Neural crest cell (in vitro differentiated cells): ENCODE measurements around the gene PRDX3. TPM values are rescaled to one million over a fixed set of nuclear protein-coding genes. Genes with fewer than 3 reads are reported as not detected.

Experiments used
- DNase-seq: peaks from one replicate; pipeline ENCODE4 v3.0.0; 2021; ENCODE audit warnings: low read depth, mixed read lengths, low spot score
- H3K27ac Mint-ChIP-seq: one replicate; pipeline ENCODE4 v1.8.0; 2021; ENCODE audit warnings: mild to moderate bottlenecking, mixed read lengths; ENCODE audit not compliant: unreplicated experiment
- H3K27me3 Mint-ChIP-seq: 2 replicates; pipeline ENCODE4 v1.8.0; 2021; ENCODE audit warnings: low read depth, mild to moderate bottlenecking, mixed read lengths
- H3K36me3 Mint-ChIP-seq: 2 replicates; pipeline ENCODE4 v1.8.0; 2021; ENCODE audit warnings: low read depth, mild to moderate bottlenecking, mixed read lengths
- H3K4me1 Mint-ChIP-seq: 2 replicates; pipeline ENCODE4 v1.8.0; 2021; ENCODE audit warnings: mixed read lengths
- H3K4me3 Mint-ChIP-seq: one replicate; pipeline ENCODE4 v1.8.0; 2021; ENCODE audit warnings: mild to moderate bottlenecking, mixed read lengths
- H3K9me3 Mint-ChIP-seq: 2 replicates; pipeline ENCODE4 v1.8.0; 2021; ENCODE audit warnings: mixed read lengths
- total RNA-seq: library from RNA; stranded (reverse); gene quantifications from 2 replicates; pipeline ENCODE4 v1.2.1, GENCODE V29; 2021
- TF ChIP-seq, protein P1 (sequence below): fragments of 200-600 bp; sonication (generic); conservative IDR thresholded peaks from 2 replicates; pipeline ENCODE4 v1.5.0; 2021; ENCODE audit warnings: antibody characterized with exemption, mild to moderate bottlenecking

The PRDX3 gene
- total RNA-seq, 1 donor from 2014 or later = 144 TPM

DNA sequence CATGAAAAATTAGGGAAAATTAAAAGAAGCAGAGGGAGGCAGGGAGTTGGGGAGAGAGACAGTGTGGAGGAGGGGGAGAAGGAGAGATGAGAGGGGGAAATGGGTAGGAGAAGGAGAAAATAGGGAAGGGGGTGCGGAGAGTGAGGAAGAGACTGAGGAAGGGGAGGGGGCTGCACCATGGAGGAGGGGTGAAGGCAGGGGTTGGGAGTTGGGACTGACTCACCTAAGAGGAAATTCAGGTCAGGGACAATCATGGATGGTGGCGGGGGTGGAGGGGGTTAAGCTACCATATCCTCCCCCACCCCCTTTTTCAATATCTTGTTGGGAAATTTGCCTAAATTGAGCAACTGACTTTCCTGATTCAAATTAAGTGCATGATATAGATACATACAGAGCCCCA is 36.8 kb upstream of the PRDX3 start:
- DNase-seq = no peak
- Mint-ChIP-seq H3K4me1 (peaks cover 29% of the 10 kb centered on the region), H3K4me3 (no peak overlapping the region), H3K27me3 (no peaks in the 10 kb centered on the region), H3K27ac (no peak overlapping the region), H3K36me3 (no peaks in the 10 kb centered on the region), H3K9me3 (no peaks in the 10 kb centered on the region)
- TF ChIP-seq, protein P1, sequence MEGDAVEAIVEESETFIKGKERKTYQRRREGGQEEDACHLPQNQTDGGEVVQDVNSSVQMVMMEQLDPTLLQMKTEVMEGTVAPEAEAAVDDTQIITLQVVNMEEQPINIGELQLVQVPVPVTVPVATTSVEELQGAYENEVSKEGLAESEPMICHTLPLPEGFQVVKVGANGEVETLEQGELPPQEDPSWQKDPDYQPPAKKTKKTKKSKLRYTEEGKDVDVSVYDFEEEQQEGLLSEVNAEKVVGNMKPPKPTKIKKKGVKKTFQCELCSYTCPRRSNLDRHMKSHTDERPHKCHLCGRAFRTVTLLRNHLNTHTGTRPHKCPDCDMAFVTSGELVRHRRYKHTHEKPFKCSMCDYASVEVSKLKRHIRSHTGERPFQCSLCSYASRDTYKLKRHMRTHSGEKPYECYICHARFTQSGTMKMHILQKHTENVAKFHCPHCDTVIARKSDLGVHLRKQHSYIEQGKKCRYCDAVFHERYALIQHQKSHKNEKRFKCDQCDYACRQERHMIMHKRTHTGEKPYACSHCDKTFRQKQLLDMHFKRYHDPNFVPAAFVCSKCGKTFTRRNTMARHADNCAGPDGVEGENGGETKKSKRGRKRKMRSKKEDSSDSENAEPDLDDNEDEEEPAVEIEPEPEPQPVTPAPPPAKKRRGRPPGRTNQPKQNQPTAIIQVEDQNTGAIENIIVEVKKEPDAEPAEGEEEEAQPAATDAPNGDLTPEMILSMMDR = no peak

DNA sequence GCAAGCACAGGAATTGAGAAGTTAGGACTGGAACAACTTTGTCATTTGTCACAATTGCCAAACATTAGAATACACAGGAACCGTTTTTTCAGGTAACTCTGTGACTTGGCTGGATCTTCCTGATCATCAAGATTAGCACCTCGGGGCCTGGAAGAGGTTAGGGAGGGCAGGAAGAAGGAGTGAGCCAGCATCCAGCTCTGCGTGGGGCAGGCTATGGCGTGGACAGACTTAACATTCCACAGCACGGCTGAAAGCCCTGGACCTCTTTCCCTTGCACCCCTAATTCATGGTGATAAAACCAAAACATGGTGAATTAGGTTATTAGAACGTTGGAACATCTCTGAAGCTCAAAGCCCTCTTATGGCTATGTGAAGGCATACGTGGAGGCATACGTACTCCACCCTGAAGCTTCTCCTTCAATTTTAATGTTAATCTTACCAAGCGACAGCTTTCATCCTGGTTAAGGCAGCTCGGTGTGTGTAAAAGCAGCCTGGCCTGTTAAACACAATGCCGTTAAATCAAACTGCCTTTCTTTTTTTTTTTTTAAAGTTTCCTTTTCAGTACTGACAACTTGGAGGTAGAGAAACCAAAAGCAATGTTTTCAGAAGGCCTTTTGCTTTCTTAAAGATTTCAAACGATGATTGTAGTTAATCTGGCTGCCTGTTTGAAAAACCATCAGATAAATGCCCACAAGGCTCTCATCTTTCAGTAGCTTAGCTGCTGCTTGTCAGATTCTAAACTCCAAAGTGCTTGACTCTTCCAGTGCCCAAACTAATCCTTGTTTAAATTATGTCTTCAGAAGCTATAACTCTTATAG is 33.2 kb upstream of the PRDX3 start:
- no peak overlapping the region for H3K27ac Mint-ChIP-seq
- no peaks in the 10 kb centered on the region for H3K9me3 Mint-ChIP-seq
- peak overlapping the region; percentile 36 for H3K4me3 Mint-ChIP-seq
- peaks cover 53% of the 10 kb centered on the region for H3K4me1 Mint-ChIP-seq
- no peaks in the 10 kb centered on the region for H3K36me3 Mint-ChIP-seq
- TF ChIP-seq, protein P1 = no peak
- DNase-seq = no peak
- H3K27me3 Mint-ChIP-seq = no peaks in the 10 kb centered on the region

DNA sequence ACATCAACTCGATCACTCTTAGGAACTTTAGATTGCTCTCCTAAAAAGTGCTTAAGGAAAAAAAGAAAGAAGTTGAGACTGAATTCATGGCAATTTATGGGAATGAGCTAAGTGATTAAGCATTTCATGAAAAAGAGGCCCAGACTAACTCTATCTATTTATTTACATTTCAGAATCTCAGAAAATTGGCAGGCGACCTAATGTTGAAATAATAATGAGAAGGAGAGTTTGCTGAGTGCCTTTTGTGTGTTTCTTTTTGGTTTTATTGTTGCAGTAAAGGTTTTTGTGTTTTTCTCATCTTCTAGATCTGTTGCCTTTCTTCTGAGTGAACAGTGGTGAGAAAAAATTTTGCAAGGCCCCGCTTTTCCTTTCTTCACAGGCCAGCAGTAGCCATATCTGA is 32.6 kb upstream of the PRDX3 start:
- no peak for DNase-seq
- Mint-ChIP-seq H3K4me1 (peaks cover 58% of the 10 kb centered on the region), H3K9me3 (no peaks in the 10 kb centered on the region), H3K27ac (no peak overlapping the region), H3K27me3 (no peaks in the 10 kb centered on the region), H3K36me3 (no peaks in the 10 kb centered on the region), H3K4me3 (peak overlapping the region; percentile 36)
- TF ChIP-seq, protein P1 = no peak

DNA sequence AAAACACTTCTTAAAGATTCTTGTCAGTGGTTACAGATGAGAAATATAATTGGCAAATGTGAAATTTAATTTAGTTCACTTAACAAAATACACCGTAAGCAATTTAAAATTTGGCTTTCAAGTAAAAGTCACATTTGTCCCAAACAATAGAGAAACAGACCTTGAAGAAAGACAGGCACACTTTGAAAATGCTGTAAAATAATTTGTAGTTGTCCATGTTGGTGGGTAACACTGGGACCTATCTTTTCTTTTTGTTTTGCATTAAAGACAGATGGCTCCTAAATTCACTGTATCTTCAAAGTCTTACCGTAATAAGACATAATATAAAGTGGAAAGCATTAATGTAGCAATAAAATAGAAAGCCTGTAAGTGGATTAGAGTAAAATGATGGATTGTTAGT is 32.0 kb upstream of the PRDX3 start:
- no peak for DNase-seq
- H3K27me3 Mint-ChIP-seq = no peaks in the 10 kb centered on the region
- H3K9me3 Mint-ChIP-seq = no peaks in the 10 kb centered on the region
- H3K4me3 Mint-ChIP-seq = no peak overlapping the region
- H3K36me3 Mint-ChIP-seq = no peaks in the 10 kb centered on the region
- no peak overlapping the region for H3K27ac Mint-ChIP-seq
- TF ChIP-seq, protein P1 = no peak
- peaks cover 62% of the 10 kb centered on the region for H3K4me1 Mint-ChIP-seq

DNA sequence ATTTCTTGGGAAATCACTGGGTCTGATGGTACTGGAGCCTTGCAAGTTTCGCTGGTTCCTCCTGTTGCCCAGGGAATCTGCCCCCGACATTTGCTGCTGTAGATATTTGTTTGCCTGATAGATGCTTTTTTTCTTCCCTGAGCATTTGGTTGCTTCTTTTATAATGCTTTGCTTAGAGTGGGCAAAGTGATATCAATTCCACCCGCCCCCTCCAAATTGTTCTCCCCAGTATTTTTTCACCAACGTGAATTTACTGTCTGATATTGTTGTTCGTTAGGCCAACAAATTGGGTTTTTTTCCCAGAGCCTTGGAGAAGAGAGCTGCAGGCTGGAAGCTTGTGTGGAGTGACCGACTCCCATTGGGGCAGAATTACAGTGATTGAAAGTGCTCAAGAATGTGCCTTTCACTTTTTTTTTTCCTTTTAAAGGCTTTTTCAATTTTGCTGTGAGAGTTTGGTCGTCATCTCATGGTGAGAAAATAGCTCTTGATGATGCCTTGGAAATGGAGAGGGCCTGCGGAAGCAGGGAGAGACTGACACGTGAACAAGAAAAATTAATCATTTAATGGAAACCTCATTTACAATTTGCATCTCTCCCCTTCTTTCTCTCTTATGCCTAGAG is 31.2 kb upstream of the PRDX3 start:
- Mint-ChIP-seq H3K9me3 (no peaks in the 10 kb centered on the region), H3K36me3 (no peaks in the 10 kb centered on the region), H3K4me1 (peaks cover 63% of the 10 kb centered on the region), H3K27ac (no peak overlapping the region), H3K27me3 (no peaks in the 10 kb centered on the region), H3K4me3 (peak overlapping the region; percentile 90)
- TF ChIP-seq, protein P1 = no peak
- no peak for DNase-seq
